Effector memory CD4-positive, alpha-beta T cell (primary cell): ENCODE results near the gene CAPN2.

Experiments used
- DNase-seq, 3 donors: peaks; one replicate each; pipeline ENCODE4 v3.0.0-alpha.2; 2020
- H3K27ac ChIP-seq: 2 replicates; pipeline ENCODE4 v1.7.0; 2013; ENCODE audit warnings: mild to moderate bottlenecking, low read length, moderate library complexity; ENCODE audit not compliant: insufficient read depth, poor library complexity, severe bottlenecking
- H3K27me3 ChIP-seq: replicated peaks from 2 replicates; pipeline ENCODE4 v1.7.0; 2013; ENCODE audit warnings: mild to moderate bottlenecking, low read length; ENCODE audit not compliant: insufficient read depth, control insufficient read depth, poor library complexity, severe bottlenecking
- H3K36me3 ChIP-seq: 2 replicates; pipeline ENCODE4 v1.7.0; 2013; ENCODE audit warnings: mild to moderate bottlenecking, low read length, moderate library complexity; ENCODE audit not compliant: control insufficient read depth, insufficient read depth
- H3K4me1 ChIP-seq: 2 replicates; pipeline ENCODE4 v1.7.0; 2013; ENCODE audit warnings: low read length, mild to moderate bottlenecking; ENCODE audit not compliant: control insufficient read depth, insufficient read depth, poor library complexity, severe bottlenecking
- H3K4me3 ChIP-seq: 2 replicates; pipeline ENCODE4 v1.7.0; 2013; ENCODE audit warnings: low read length, low read depth, mild to moderate bottlenecking; ENCODE audit not compliant: insufficient read depth, poor library complexity, severe bottlenecking
- H3K9me3 ChIP-seq: 2 replicates; pipeline ENCODE4 v1.7.0; 2013; ENCODE audit warnings: mild to moderate bottlenecking, low read length, moderate library complexity; ENCODE audit not compliant: control insufficient read depth

The CAPN2 gene

DNA sequence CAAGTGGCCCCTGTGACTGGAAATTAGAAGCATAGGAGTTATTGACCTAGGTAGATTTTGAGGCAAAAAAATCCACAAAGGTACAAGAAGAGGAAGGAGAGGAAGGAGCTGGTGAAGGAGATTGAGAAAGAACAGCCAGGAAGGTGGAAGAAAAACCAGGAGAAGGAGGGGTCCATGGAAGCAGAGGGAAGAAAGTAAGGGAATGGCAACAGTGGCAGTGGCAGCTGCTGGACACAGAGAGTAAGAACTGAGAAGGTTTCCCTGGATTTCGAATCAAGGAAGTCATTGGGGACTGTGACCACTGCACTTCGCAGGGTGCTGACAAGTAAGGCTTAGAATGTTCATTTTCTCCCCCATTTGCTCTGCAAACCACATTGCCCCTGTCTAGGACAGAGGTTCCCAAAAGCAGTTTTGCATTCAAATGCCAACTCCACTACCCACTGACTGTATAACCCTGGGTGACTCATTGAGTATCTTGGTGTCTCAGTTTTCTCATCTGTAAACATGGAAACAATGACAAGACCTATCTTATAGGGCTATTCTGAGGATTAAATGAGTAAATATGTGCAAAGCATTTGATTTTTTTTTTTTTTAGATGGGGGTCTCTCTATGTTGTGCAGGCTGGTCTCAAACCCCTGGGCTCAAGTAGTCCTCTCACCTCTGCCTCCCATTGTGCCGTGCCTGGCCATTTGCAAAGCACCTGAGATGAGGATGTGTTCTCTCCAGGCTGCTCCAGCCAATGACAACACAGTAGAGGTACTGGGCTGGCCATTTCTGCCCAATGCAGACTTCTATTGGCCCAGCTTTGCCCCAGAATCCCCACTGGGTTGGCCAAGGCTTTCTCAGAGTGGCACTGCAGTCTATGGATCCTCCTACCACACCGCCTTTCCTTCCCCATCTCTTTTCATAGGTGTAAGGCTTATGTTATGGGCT lies 9.3 kb upstream of the CAPN2 start:
- no peak overlapping the region for H3K4me3 ChIP-seq
- no peaks in the 10 kb centered on the region for H3K36me3 ChIP-seq
- H3K9me3 ChIP-seq, result no peaks in the 10 kb centered on the region
- DNase-seq, result no peak
- H3K27ac ChIP-seq, result no peak overlapping the region
- H3K27me3 ChIP-seq, result no peaks in the 10 kb centered on the region
- no peaks in the 10 kb centered on the region for H3K4me1 ChIP-seq

DNA sequence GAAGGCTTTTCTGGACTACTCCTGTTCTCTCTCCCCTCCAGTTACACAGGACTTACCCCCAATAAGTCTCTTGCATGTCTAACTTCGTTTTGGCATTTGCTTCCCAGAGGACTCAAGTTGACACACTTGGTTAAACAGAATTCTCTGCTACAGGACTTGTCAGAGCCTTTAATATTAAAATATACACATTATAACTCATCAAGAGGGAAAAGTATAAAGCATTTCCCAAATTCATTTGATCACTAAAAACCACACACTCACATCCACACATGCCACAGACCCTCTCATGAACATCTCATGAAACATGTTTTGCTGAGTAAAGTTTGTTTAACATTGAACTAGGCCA lies 8.7 kb upstream of the CAPN2 start:
- no peak for DNase-seq
- no peaks in the 10 kb centered on the region for H3K27me3 ChIP-seq
- no peaks in the 10 kb centered on the region for H3K4me1 ChIP-seq
- H3K4me3 ChIP-seq, result no peak overlapping the region
- H3K36me3 ChIP-seq, result no peaks in the 10 kb centered on the region
- H3K27ac ChIP-seq, result no peak overlapping the region
- no peaks in the 10 kb centered on the region for H3K9me3 ChIP-seq

DNA sequence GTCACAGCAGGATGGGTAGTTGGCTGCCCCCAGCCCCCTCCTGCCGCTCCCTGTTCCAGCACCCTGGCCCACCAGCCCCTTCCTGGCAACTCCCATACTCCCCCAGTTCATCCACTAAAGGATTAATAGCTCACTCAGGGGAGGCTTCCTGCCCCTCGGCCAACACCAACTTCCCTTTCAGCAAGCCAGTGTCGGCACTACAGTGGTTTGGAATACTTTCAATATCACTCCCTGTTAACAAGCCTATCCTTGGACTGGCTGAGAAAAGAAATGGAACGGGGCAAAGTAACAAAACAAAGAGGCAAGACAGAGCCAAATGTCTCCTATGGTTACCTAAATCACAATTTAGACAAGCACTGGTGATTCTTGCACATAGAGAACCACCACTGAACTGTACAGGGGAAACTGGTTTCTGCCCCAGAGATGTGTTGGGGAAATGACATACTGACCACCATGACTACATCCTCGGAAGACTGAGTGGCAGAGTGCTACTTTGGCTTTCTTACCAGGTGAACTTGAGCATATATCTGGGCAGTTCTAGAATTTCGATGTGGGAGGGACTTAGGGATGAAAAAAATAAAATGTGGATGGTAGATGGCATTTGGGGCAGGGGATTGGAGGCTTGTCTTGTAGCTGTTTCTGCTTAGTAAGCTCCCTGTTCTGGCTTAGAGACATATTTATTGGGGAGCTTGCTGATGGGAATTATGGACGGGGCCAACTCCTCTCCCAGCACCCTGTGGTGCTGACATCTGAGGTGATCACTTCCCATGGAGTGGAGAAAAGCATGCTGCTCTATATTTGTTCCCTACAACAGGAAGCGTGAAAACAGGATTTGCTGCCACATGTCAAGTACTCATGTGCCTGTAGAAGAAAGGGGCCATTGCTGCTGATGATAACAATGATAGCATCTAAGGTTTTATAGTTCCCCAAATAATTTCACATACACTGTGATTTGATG lies 7.1 kb upstream of the CAPN2 start:
- Histone ChIP-seq H3K4me1 (no peaks in the 10 kb centered on the region), H3K4me3 (no peak overlapping the region), H3K36me3 (no peaks in the 10 kb centered on the region), H3K27me3 (no peaks in the 10 kb centered on the region), H3K9me3 (no peaks in the 10 kb centered on the region), H3K27ac (no peak overlapping the region)
- DNase-seq, result no peak

DNA sequence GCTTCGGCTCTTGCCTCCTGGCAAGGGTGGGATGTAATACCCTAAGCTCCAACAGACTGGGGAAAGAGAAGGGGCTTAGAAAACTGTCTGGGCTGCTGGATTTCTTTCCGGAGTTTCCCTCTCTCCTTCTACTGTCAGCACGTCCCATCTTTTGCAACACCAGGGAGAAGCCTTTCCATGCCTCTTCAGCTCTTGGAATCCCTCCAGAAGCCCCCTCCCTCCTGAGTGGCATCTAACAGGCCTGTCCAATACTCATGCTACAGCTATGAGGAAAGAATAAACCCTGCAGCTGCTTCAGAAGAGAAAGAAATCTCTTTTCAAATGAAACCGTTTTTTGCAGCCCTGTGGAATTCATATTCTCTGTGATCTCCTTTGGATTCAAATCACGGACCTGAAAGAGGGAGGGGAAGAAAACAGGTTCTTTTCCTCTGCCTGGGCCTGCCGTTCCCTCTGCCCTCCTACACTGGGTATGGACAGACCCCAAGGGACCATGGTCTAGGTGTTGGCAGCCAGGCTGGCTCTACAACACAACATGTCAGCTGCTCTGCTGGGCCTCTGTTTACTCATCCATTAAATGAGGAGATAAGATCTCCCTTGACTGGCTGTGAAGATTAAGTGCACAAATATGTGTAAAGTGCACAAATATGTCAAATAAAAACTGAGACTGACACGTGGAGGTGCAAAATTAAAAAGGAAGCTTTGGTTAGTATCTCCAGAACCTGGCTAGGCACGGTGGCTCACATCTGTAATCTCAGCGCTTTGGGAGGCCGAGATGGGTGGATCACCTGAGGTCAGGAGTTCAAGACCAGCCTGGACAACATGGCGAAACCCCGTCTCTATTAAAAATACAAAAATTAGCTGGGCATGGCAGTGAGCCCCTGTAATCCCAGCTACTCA lies 6.0 kb upstream of the CAPN2 start:
- no peak for DNase-seq
- H3K4me3 ChIP-seq, result no peak overlapping the region
- H3K27ac ChIP-seq, result no peak overlapping the region
- H3K36me3 ChIP-seq, result no peaks in the 10 kb centered on the region
- H3K4me1 ChIP-seq, result no peaks in the 10 kb centered on the region
- no peaks in the 10 kb centered on the region for H3K27me3 ChIP-seq
- no peaks in the 10 kb centered on the region for H3K9me3 ChIP-seq

DNA sequence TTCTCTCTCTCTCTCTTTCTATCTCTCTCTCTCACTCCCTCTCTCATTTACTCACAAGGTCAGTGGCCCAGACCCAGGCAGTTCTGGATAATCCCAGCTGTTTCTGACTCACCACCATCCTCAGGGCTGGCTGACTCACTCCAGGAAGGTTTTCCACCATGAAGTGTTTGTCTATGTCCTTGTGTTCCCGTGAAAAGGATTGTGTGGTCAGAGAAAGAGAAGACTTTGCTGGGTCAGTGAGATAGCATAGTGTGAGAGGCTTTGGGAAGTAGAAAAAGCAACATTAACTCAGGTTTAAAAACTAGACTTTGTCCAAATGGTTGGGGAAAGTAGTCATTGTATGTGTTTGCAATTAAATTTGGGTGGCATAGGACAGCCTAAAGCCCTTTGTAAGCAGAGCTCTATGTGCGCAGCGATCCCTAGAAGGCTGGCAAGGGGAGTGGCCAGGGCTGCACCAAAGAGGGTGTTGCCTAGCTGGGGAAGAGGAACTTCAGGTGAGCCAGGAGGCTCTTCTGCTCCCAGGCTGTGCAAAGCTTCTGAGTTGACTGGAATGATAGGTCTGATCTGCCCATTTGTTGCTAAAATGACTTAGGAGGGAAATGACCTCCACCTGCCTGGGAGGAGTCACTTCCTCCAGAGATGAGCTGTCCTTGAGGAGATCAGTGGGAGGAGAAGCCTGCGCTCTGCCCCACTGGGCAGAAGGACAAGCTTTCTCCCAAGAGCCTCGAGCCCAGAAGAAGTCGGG lies 4.9 kb upstream of the CAPN2 start:
- Histone ChIP-seq H3K27ac (no peak overlapping the region), H3K4me1 (peaks cover 5% of the 10 kb centered on the region), H3K9me3 (no peaks in the 10 kb centered on the region), H3K36me3 (no peaks in the 10 kb centered on the region), H3K4me3 (no peak overlapping the region), H3K27me3 (no peaks in the 10 kb centered on the region)
- no peak for DNase-seq

DNA sequence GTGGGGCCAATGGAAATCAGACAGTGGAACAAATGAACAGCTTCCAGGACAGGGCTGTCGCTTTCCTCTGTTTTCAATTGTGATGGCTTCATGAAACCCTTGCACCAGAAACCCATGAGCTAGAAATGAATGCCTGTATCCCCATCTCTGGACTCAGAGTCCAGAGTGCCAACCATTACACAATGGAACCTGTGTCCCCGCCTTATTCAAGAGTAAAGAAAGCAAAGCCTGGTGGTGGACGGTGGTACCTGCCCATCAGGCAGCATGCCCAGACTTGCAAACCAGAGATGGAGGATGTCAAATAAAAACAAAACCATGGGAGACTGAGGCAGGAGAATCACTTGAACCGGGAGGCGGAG lies 4.4 kb upstream of the CAPN2 start:
- Histone ChIP-seq H3K36me3 (no peaks in the 10 kb centered on the region), H3K27me3 (no peaks in the 10 kb centered on the region), H3K4me3 (no peak overlapping the region), H3K4me1 (peaks cover 7% of the 10 kb centered on the region), H3K27ac (no peak overlapping the region), H3K9me3 (no peaks in the 10 kb centered on the region)
- no peak for DNase-seq

DNA sequence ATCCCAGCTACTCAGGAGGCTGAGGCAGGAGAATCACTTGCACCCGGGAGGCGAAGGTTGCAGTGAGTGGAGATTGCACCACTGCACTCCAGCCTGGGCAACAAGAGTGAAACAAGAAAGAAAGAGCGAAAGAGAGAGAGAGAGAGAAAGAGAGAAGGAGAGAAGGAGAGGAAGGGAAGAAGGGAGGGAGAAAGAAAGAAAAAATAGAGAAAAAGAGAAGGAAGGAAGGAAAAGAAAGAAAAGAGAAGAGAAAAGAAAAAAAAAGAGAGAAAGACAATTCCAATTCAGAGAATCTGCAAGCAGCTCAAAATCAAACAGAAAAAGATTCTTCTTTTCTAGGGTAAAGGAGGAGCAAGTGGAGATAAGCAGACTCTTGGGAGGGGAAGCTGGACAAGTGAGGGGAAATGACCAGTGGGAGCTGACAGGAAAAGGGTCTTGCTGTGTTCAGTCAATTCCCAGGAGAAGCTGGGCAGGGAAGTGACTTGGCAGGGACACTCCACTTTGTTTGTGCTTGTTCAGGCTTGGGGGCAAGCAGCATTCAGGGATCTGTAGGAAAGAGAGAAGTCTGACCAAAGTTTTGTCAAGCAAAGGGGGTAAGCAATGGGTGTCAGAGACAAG lies 3.6 kb upstream of the CAPN2 start:
- Histone ChIP-seq H3K36me3 (no peaks in the 10 kb centered on the region), H3K9me3 (no peaks in the 10 kb centered on the region), H3K27me3 (no peaks in the 10 kb centered on the region), H3K4me3 (no peak overlapping the region), H3K27ac (no peak overlapping the region), H3K4me1 (peaks cover 15% of the 10 kb centered on the region)
- no peak for DNase-seq

DNA sequence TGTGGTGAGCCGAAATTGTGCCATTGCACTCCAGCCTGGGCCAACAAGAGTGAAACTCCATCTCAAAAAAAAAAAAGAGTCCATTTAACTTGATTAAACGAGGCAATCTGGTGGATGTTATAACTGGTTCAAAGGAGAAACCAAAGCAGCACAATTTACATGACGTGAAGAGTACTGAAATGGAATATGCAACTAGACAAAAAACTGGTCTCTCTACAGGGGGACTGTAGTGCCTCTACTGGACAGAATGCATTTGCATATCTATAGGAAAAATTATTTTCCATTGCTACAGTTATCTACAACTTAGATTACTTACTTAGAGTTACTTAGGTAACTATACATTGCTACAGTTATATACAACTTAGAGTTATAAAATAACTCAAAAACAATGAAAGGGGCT lies 2.7 kb upstream of the CAPN2 start:
- Histone ChIP-seq H3K36me3 (no peaks in the 10 kb centered on the region), H3K27me3 (no peaks in the 10 kb centered on the region), H3K9me3 (no peaks in the 10 kb centered on the region), H3K4me3 (no peak overlapping the region), H3K4me1 (peaks cover 23% of the 10 kb centered on the region), H3K27ac (no peak overlapping the region)
- DNase-seq, result no peak
